ENCODE data around the gene PLET1. TPM values are rescaled to one million over a fixed set of nuclear protein-coding genes. Genes with fewer than 3 reads are reported as not detected.

Gene PLET1
- total RNA-seq, 1 experiment from 2014 or later: not detected

DNA sequence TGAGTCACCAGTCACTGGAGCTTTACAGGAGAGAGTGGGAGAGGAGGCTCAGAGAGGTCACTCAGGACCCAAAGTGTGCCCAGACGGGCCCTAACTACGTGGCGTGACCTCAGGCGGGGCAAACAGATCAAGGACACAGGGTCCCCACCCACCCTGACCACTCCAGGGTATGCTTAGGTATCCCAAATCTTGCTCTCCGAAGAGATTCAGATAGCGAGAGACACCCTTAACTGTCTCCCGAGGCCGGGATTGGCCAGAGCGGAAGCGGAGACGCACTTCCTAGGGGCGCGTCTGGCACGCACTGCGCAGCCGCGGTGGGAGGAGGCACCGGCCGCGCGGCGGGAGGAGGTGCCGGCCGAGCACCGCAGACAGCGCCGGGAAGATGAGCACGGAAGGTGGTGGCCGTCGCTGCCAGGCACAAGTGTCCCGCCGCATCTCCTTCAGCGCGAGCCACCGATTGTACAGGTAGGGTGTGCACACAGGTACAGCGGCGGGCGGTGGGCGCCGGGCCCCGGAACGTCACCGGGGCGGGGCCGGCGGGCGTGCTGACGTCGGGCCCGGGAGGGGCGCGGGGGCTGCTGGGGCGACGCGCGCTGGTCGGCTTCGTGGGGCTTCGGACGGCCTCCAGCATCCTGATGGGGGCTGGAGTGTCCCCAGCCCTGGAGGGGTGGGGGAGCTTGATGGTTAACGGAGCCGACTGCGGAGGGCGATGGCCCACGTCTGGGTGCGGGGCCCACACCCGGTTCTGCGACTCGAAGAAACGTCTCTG, 34.4 kb downstream of the PLET1 start, which contains the start of gene PTS:
TSS of gene PTS (plus strand) at position 367 of the 769 bp plus-strand sequence. CDS start at position 383, 16 bp downstream.
- peak; percentile 72 for DNase-seq (ENCODE audit: low read depth, low spot score)
- H3K27ac ChIP-seq (ENCODE audit: low read depth, low read length): peak within 1 kb of the TSS; percentile 86
- ChIA-PET RAD21 (ENCODE audit: low non-redundant PET in 1 of 2, low total read pairs in 2 of 2, uncharacterized antibody in 2 of 2, unreplicated experiment in 2 of 2) (interaction anchor here in 1 of 2 experiments (0.6 kb wide), 1 partner anchor 24 kb away, joined by 6 read pairs; no protein-coding TSS in a partner anchor), CTCF (interaction anchor here (1.8 kb wide), 1 partner anchor 54 kb away, joined by 11 read pairs; no protein-coding TSS in a partner anchor), POLR2A (interaction anchor here (0.9 kb wide), 1 partner anchor 51 kb away, joined by 4 read pairs; no protein-coding TSS in a partner anchor)
- peaks cover 44% of the 10 kb centered on the region for H3K79me2 ChIP-seq (ENCODE audit: insufficient read depth, low read length)
- intact Hi-C loops (cut with micrococcal nuclease): no loop called here
- peak within 1 kb of the TSS; percentile 83 for H3K4me2 ChIP-seq (ENCODE audit: low read length)
- peak within 1 kb of the TSS; percentile 80 for H2AFZ ChIP-seq (ENCODE audit: low read depth, low read length, poor library complexity, severe bottlenecking)
- H3K36me3 ChIP-seq (ENCODE audit: control insufficient read depth in 1 of 2, insufficient read depth in 2 of 2, low read length in 2 of 2): peaks cover 0 to 5% of the 10 kb centered on the region in 2 experiments; a peak in 2 of 4 replicates
- H3K9me3 ChIP-seq (ENCODE audit: control insufficient read depth in 1 of 2, insufficient read depth in 1 of 2, low read depth in 1 of 2, low read length in 2 of 2): no peaks in the 10 kb centered on the region
- peak; percentile 96 for ATAC-seq
- TF ChIP-seq POLR2AphosphoS5 (IDR thresholded peaks at IDR 0.05; ENCODE audit: low read depth, low read length): peak; percentile 95
- TF ChIP-seq POLR2A (IDR thresholded peaks at IDR 0.05; ENCODE audit: borderline replicate concordance, extremely low read depth, insufficient read depth, insufficient read length): peak; percentile 85
- peak; percentile 21; the same call in 1 of the 2 replicates for TF ChIP-seq ELF1 (IDR thresholded peaks at IDR 0.05; ENCODE audit: borderline replicate concordance, low read depth)
- no peak for TF ChIP-seq EGR1 (IDR thresholded peaks at IDR 0.05; ENCODE audit: low read depth)
- TF ChIP-seq CEBPB (IDR thresholded peaks at IDR 0.05; ENCODE audit: low read depth): no peak
- TF ChIP-seq, protein P1, sequence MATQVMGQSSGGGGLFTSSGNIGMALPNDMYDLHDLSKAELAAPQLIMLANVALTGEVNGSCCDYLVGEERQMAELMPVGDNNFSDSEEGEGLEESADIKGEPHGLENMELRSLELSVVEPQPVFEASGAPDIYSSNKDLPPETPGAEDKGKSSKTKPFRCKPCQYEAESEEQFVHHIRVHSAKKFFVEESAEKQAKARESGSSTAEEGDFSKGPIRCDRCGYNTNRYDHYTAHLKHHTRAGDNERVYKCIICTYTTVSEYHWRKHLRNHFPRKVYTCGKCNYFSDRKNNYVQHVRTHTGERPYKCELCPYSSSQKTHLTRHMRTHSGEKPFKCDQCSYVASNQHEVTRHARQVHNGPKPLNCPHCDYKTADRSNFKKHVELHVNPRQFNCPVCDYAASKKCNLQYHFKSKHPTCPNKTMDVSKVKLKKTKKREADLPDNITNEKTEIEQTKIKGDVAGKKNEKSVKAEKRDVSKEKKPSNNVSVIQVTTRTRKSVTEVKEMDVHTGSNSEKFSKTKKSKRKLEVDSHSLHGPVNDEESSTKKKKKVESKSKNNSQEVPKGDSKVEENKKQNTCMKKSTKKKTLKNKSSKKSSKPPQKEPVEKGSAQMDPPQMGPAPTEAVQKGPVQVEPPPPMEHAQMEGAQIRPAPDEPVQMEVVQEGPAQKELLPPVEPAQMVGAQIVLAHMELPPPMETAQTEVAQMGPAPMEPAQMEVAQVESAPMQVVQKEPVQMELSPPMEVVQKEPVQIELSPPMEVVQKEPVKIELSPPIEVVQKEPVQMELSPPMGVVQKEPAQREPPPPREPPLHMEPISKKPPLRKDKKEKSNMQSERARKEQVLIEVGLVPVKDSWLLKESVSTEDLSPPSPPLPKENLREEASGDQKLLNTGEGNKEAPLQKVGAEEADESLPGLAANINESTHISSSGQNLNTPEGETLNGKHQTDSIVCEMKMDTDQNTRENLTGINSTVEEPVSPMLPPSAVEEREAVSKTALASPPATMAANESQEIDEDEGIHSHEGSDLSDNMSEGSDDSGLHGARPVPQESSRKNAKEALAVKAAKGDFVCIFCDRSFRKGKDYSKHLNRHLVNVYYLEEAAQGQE (IDR thresholded peaks at IDR 0.05; ENCODE audit: low read depth): no peak
- TF ChIP-seq ZFX (IDR thresholded peaks at IDR 0.05): peak; percentile 69
- TF ChIP-seq ZNF274 (IDR thresholded peaks at IDR 0.05; ENCODE audit: low read depth, low read length): no peak
- no peak for TF ChIP-seq EZH2 (IDR thresholded peaks at IDR 0.05)
- TF ChIP-seq SIN3A (IDR thresholded peaks at IDR 0.05; ENCODE audit: low read depth): no peak; the same call in 1 of the 2 replicates
- TF ChIP-seq FOSL1 (IDR thresholded peaks at IDR 0.05; ENCODE audit: low read depth): no peak
- TF ChIP-seq, protein P2, sequence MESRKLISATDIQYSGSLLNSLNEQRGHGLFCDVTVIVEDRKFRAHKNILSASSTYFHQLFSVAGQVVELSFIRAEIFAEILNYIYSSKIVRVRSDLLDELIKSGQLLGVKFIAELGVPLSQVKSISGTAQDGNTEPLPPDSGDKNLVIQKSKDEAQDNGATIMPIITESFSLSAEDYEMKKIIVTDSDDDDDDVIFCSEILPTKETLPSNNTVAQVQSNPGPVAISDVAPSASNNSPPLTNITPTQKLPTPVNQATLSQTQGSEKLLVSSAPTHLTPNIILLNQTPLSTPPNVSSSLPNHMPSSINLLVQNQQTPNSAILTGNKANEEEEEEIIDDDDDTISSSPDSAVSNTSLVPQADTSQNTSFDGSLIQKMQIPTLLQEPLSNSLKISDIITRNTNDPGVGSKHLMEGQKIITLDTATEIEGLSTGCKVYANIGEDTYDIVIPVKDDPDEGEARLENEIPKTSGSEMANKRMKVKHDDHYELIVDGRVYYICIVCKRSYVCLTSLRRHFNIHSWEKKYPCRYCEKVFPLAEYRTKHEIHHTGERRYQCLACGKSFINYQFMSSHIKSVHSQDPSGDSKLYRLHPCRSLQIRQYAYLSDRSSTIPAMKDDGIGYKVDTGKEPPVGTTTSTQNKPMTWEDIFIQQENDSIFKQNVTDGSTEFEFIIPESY (IDR thresholded peaks at IDR 0.05; ENCODE audit: extremely low read depth, insufficient replicate concordance, low read length): peak; percentile 24
- BruUV-seq (replicated peaks): no TSS peak
- peak within 1 kb of the TSS; percentile 86 for H3K9ac ChIP-seq (ENCODE audit: low read length)
- no peaks in the 10 kb centered on the region for H3K9me2 ChIP-seq (ENCODE audit: insufficient read depth)
- peak within 1 kb of the TSS; percentile 71 to 85 for H3K4me3 ChIP-seq (replicated peaks in 1 of 2; ENCODE audit: low read depth in 1 of 2, low read length in 2 of 2)
- no peaks in the 10 kb centered on the region for H4K20me1 ChIP-seq (ENCODE audit: insufficient read depth)
- H3K4me1 ChIP-seq (ENCODE audit: control insufficient read depth in 1 of 2, insufficient read depth in 2 of 2, low read length in 2 of 2): peaks cover 4 to 9% of the 10 kb centered on the region in 2 experiments
- no peaks in the 10 kb centered on the region for H3K27me3 ChIP-seq (ENCODE audit: insufficient read depth, low read length)

All from HCT116 (cell line).